Ishikawa (cell line): ENCODE results near the gene SWT1.

Experiments used
- CEBPB ChIP-seq: IDR thresholded peaks from 2 replicates; pipeline ENCODE4 v1.6.1; 2012
- CREB1 ChIP-seq: IDR thresholded peaks from 2 replicates; pipeline ENCODE4 v1.6.1; 2012; ENCODE audit warnings: low read depth
- EGR1 ChIP-seq: IDR thresholded peaks from 2 replicates; pipeline ENCODE4 v1.6.1; 2012
- EP300 ChIP-seq: IDR thresholded peaks from 2 replicates; pipeline ENCODE4 v1.6.1; 2012; ENCODE audit warnings: borderline replicate concordance
- FOXM1 ChIP-seq: IDR thresholded peaks from 2 replicates; pipeline ENCODE4 v1.6.1; 2012; ENCODE audit warnings: low read depth, borderline replicate concordance
- NFIC ChIP-seq: IDR thresholded peaks from 2 replicates; pipeline ENCODE4 v1.6.1; 2012
- RAD21 ChIP-seq: IDR thresholded peaks from 2 replicates; pipeline ENCODE4 v1.6.1; 2012; ENCODE audit warnings: low read depth
- TAF1 ChIP-seq: IDR thresholded peaks from 2 replicates; pipeline ENCODE4 v1.6.1; 2012; ENCODE audit warnings: low read depth, mild to moderate bottlenecking
- TCF12 ChIP-seq: IDR thresholded peaks from 2 replicates; pipeline ENCODE4 v1.6.1; 2012; ENCODE audit warnings: low read depth
- TEAD4 ChIP-seq: IDR thresholded peaks from 2 replicates; pipeline ENCODE4 v1.6.1; 2012
- YY1 ChIP-seq: IDR thresholded peaks from 2 replicates; pipeline ENCODE4 v1.6.1; 2012; ENCODE audit warnings: low read depth
- ZBTB7A ChIP-seq: IDR thresholded peaks from 2 replicates; pipeline ENCODE4 v1.6.1; 2012; ENCODE audit warnings: low read depth
- TF ChIP-seq, protein P1 (sequence below): IDR thresholded peaks from 2 replicates; pipeline ENCODE4 v1.6.1; 2012
- TF ChIP-seq, protein P2 (sequence below): IDR thresholded peaks from 2 replicates; pipeline ENCODE4 v1.6.1; 2012
- TF ChIP-seq, protein P3 (sequence below): IDR thresholded peaks from 2 replicates; pipeline ENCODE4 v1.6.1; 2012; ENCODE audit warnings: low read depth, mild to moderate bottlenecking

Gene SWT1

DNA sequence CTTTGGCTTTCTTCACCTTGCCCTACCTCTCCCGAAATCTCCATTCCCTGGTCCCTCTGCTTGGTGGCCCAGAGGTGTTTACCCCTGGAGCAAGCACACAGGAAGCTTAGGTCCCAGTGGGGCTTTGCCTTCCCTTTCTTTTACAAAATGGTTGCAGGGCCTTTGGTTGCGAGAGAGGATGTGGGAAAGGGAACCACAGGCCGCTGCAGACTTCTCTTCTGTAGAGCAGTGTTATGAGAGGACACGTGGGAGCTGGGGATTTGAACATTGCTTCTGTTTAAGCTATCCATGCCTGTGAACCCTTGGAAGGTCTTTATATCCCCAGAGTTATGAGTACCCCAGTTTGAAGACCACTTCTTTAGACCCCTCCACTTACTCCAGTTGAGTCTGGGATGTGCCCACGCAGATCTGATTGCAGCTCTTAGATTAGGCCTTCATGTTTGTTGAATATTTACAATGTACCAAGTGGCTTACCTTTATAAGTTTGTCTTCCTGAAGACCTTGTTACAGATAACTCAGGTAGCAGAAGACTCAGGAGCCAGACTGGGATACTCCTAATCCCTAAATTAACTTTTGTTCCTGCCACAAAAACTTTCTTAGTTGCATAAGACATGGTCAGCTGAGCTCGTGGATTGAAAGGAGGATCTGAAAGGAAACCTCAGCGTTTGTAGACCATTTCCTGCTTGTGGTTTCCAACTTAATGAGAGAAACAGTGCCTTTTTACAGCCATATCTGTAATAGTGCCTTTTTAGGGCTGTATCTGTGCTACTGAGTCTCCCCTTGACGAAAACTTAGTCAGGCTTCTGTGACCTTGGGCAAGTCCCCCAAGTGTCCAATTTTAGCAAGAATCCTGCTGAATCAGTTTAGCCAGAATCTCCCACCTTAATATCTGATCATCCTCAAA lies 182.0 kb downstream of the SWT1 start:
- TF ChIP-seq EGR1 (no peak), RAD21 (no peak), ZBTB7A (no peak), FOXM1 (no peak), CEBPB (no peak), CREB1 (no peak), TCF12 (no peak), EP300 (no peak), NFIC (no peak), YY1 (no peak)
- TF ChIP-seq, protein P1, sequence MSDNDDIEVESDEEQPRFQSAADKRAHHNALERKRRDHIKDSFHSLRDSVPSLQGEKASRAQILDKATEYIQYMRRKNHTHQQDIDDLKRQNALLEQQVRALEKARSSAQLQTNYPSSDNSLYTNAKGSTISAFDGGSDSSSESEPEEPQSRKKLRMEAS = no peak
- TF ChIP-seq, protein P2, sequence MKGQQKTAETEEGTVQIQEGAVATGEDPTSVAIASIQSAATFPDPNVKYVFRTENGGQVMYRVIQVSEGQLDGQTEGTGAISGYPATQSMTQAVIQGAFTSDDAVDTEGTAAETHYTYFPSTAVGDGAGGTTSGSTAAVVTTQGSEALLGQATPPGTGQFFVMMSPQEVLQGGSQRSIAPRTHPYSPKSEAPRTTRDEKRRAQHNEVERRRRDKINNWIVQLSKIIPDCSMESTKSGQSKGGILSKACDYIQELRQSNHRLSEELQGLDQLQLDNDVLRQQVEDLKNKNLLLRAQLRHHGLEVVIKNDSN = no peak
- TF ChIP-seq, protein P3, sequence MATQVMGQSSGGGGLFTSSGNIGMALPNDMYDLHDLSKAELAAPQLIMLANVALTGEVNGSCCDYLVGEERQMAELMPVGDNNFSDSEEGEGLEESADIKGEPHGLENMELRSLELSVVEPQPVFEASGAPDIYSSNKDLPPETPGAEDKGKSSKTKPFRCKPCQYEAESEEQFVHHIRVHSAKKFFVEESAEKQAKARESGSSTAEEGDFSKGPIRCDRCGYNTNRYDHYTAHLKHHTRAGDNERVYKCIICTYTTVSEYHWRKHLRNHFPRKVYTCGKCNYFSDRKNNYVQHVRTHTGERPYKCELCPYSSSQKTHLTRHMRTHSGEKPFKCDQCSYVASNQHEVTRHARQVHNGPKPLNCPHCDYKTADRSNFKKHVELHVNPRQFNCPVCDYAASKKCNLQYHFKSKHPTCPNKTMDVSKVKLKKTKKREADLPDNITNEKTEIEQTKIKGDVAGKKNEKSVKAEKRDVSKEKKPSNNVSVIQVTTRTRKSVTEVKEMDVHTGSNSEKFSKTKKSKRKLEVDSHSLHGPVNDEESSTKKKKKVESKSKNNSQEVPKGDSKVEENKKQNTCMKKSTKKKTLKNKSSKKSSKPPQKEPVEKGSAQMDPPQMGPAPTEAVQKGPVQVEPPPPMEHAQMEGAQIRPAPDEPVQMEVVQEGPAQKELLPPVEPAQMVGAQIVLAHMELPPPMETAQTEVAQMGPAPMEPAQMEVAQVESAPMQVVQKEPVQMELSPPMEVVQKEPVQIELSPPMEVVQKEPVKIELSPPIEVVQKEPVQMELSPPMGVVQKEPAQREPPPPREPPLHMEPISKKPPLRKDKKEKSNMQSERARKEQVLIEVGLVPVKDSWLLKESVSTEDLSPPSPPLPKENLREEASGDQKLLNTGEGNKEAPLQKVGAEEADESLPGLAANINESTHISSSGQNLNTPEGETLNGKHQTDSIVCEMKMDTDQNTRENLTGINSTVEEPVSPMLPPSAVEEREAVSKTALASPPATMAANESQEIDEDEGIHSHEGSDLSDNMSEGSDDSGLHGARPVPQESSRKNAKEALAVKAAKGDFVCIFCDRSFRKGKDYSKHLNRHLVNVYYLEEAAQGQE = no peak

DNA sequence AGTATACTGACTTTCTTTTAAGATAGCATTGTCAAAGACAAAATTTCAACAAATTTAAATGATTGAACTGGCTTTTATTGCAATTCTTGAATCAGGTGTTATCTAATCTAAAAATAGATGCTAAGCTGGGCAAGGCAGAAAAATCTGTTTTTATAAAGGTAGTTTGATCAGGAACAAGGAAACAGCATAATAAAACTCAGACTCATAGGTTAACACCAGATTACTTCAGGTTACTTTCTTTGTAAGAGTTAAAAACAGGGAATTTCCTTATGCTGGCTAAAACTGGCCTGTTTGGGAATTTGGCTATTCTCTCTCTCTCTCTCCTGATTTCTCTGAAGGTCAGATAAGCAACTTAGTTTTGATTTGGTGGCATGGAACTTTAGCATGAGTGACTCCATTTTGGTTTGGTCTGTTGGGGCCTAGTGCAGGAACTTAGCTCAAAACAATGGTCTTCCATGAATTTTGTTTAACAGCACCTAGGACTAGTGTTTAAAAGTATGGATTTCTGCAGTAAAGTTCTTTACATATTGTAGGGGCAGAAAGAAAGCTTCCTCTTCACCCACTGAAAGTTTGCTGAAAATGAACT lies 184.3 kb downstream of the SWT1 start:
- TF ChIP-seq EGR1 (no peak), YY1 (no peak), TAF1 (no peak), CEBPB (no peak), FOXM1 (no peak), NFIC (no peak), CREB1 (no peak), TEAD4 (no peak), EP300 (no peak), RAD21 (no peak), TCF12 (no peak), ZBTB7A (no peak)
- TF ChIP-seq, protein P2 = no peak
- TF ChIP-seq, protein P1 = no peak
- TF ChIP-seq, protein P3 = no peak
